Neural cell (in vitro differentiated cells): ENCODE data around the gene KRI1. TPM values are rescaled to one million over a fixed set of nuclear protein-coding genes. Genes with fewer than 3 reads are reported as not detected.

ENCODE experiments used
- H2AFZ ChIP-seq: fragments of 200-600, 300-800 bp; sonication (generic), shearing (Covaris generic); 2 replicates; pipeline ENCODE4 v1.6.0; 2014; ENCODE audit warnings: low read depth, mild to moderate bottlenecking, antibody characterized with exemption, low read length, moderate library complexity
- H3F3A ChIP-seq: fragments of 200-600 bp; shearing (Covaris generic); 2 replicates; pipeline ENCODE4 v1.6.1; 2016; ENCODE audit warnings: mild to moderate bottlenecking, moderate library complexity, mixed read lengths, antibody characterized with exemption, low read length; ENCODE audit not compliant: insufficient read depth, poor library complexity, severe bottlenecking
- H3K27ac ChIP-seq: fragments of 200-600, 300-800 bp; sonication (generic), shearing (Covaris generic); 2 replicates; pipeline ENCODE4 v1.5.1; 2014; ENCODE audit warnings: mild to moderate bottlenecking, low read length, moderate library complexity
- H3K27me3 ChIP-seq: fragments of 300-800, 200-600 bp; sonication (generic), shearing (Covaris generic); 2 replicates; pipeline ENCODE4 v1.6.0; 2014; ENCODE audit warnings: mild to moderate bottlenecking, low read depth, low read length, moderate library complexity; ENCODE audit not compliant: insufficient read depth
- H3K36me3 ChIP-seq: fragments of 300-800, 200-600 bp; sonication (generic), shearing (Covaris generic); 2 replicates; pipeline ENCODE4 v1.5.1; 2014; ENCODE audit warnings: mild to moderate bottlenecking, antibody characterized with exemption, low read length, moderate library complexity; ENCODE audit not compliant: insufficient read depth
- H3K4me2 ChIP-seq: fragments of 300-800, 200-600 bp; sonication (generic), shearing (Covaris generic); 2 replicates; pipeline ENCODE4 v1.6.0; 2014; ENCODE audit warnings: mild to moderate bottlenecking, low read length
- H3K4me3 ChIP-seq: fragments of 300-800, 200-600 bp; sonication (generic), shearing (Covaris generic); 2 replicates; pipeline ENCODE4 v1.5.1; 2014; ENCODE audit warnings: mild to moderate bottlenecking, low read length, moderate library complexity
- H3K79me2 ChIP-seq: fragments of 200-600 bp; shearing (Covaris generic); replicated peaks from 2 replicates; pipeline ENCODE4 v1.6.0; 2014; ENCODE audit warnings: mild to moderate bottlenecking, low read length, moderate library complexity; ENCODE audit not compliant: insufficient read depth
- H3K9ac ChIP-seq: fragments of 300-800, 200-600 bp; sonication (generic), shearing (Covaris generic); 2 replicates; pipeline ENCODE4 v1.6.1; 2016; ENCODE audit warnings: mild to moderate bottlenecking, low read length, mixed read lengths
- H3K9me2 ChIP-seq: fragments of 200-600 bp; shearing (Covaris generic); 2 replicates; pipeline ENCODE4 v1.6.1; 2016; ENCODE audit warnings: mild to moderate bottlenecking, low read length, mixed read lengths; ENCODE audit not compliant: insufficient read depth
- H3K9me3 ChIP-seq: fragments of 200-600, 300-800 bp; sonication (generic), shearing (Covaris generic); 2 replicates; pipeline ENCODE4 v1.6.1; 2016; ENCODE audit warnings: mild to moderate bottlenecking, mixed run types, low read length, moderate library complexity, mixed read lengths
- H4K20me1 ChIP-seq: fragments of 200-600 bp; shearing (Covaris generic); 2 replicates; pipeline ENCODE4 v1.6.1; 2016; ENCODE audit warnings: mild to moderate bottlenecking, mixed run types; ENCODE audit not compliant: insufficient read depth
- CTCF ChIP-seq: fragments of 450-650 bp; IDR thresholded peaks from 2 replicates; pipeline ENCODE4 v1.5.1; 2014; ENCODE audit warnings: antibody characterized with exemption, mild to moderate bottlenecking, moderate library complexity; ENCODE audit not compliant: poor library complexity, severe bottlenecking
- EP300 ChIP-seq: fragments of 450-650 bp; conservative IDR thresholded peaks from 2 replicates; pipeline ENCODE4 v1.6.1; 2014; ENCODE audit warnings: antibody characterized with exemption, mild to moderate bottlenecking, moderate library complexity; ENCODE audit not compliant: poor library complexity, severe bottlenecking
- EZH2 ChIP-seq: fragments of 200-600, 300-800 bp; shearing (Covaris generic), sonication (generic); IDR thresholded peaks from 2 replicates; pipeline ENCODE4 v1.6.1; 2014; ENCODE audit warnings: antibody characterized with exemption, low read length, borderline replicate concordance, mild to moderate bottlenecking; ENCODE audit not compliant: insufficient read depth, poor library complexity, severe bottlenecking
- MXI1 ChIP-seq: fragments of 450-650 bp; conservative IDR thresholded peaks from 2 replicates; pipeline ENCODE4 v1.6.1; 2014; ENCODE audit warnings: antibody characterized with exemption, mild to moderate bottlenecking; ENCODE audit not compliant: poor library complexity, severe bottlenecking
- POLR2AphosphoS5 ChIP-seq: IDR thresholded peaks from 2 replicates; pipeline ENCODE4 v1.6.1; 2012
- RAD21 ChIP-seq: fragments of 450-650 bp; conservative IDR thresholded peaks from 2 replicates; pipeline ENCODE4 v1.6.1; 2014; ENCODE audit warnings: antibody characterized with exemption, mild to moderate bottlenecking, moderate library complexity
- REST ChIP-seq: IDR thresholded peaks from 2 replicates; pipeline ENCODE4 v1.6.1; 2012; ENCODE audit warnings: borderline replicate concordance
- SMC3 ChIP-seq: fragments of 450-650 bp; conservative IDR thresholded peaks from 2 replicates; pipeline ENCODE4 v1.6.1; 2014; ENCODE audit warnings: antibody characterized with exemption, mild to moderate bottlenecking, moderate library complexity; ENCODE audit not compliant: poor library complexity
- TAF1 ChIP-seq: IDR thresholded peaks from 2 replicates; pipeline ENCODE4 v1.6.1; 2012; ENCODE audit warnings: low read depth
- polyA plus RNA-seq: library from polyadenylated mRNA; depleted of rRNA; stranded (reverse); fragments of >200 nt; gene quantifications from 2 replicates; pipeline ENCODE4 v1.2.3, GENCODE V29; 2014

The KRI1 gene
- polyA plus RNA-seq, 1 donor from 2014 or later: 6.5 TPM

- Histone ChIP-seq H2AFZ (no peak overlapping the region), H3K9me2 (no peaks in the 10 kb centered on the region), H3K79me2 (peaks cover 21% of the 10 kb centered on the region), H3K27me3 (no peaks in the 10 kb centered on the region), H3K27ac (no peak overlapping the region), H4K20me1 (no peaks in the 10 kb centered on the region), H3K36me3 (no peaks in the 10 kb centered on the region), H3K9ac (no peak overlapping the region), H3K4me2 (no peak overlapping the region), H3K4me3 (no peak overlapping the region), H3F3A (no peaks in the 10 kb centered on the region), H3K9me3 (no peaks in the 10 kb centered on the region)
- TF ChIP-seq EP300 (no peak), CTCF (no peak), TAF1 (no peak), EZH2 (no peak), REST (no peak), RAD21 (no peak), POLR2AphosphoS5 (no peak), MXI1 (no peak), SMC3 (no peak)
Observed at GRCh38 chr19:10600149-10600548, 34.3 kb upstream of the KRI1 start.

- Histone ChIP-seq H4K20me1 (no peaks in the 10 kb centered on the region), H3K9ac (no peak overlapping the region), H3K9me3 (no peaks in the 10 kb centered on the region), H3F3A (no peaks in the 10 kb centered on the region), H3K4me2 (no peak overlapping the region), H3K4me3 (no peak overlapping the region), H3K27ac (no peak overlapping the region), H2AFZ (no peak overlapping the region), H3K79me2 (no peaks in the 10 kb centered on the region), H3K27me3 (no peaks in the 10 kb centered on the region), H3K36me3 (no peaks in the 10 kb centered on the region), H3K9me2 (no peaks in the 10 kb centered on the region)
- TF ChIP-seq REST (no peak), EZH2 (no peak), SMC3 (no peak), MXI1 (no peak), RAD21 (no peak), CTCF (no peak), EP300 (no peak), TAF1 (no peak), POLR2AphosphoS5 (no peak)
Observed at GRCh38 chr19:10593820-10594637, 28.2 kb upstream of the KRI1 start.
